GM04503 (cell line): ENCODE measurements around the gene RLN3.
A peak's percentile ranks its signal among the peaks of the same experiment; 100 is the strongest.
"Not testable (repeated sequence)": the region's sequence is repeated elsewhere in the genome, so short reads cannot be mapped to it uniquely, and the experiment has no call there.

Experiments
- DNase-seq: peaks from one replicate; pipeline ENCODE4 v3.0.0-alpha.2; 2012; ENCODE audit warnings: low read depth

The RLN3 gene

GRCh38 chr19:13995017-13995728 is 32.8 kb upstream of the RLN3 start:
- no peak for DNase-seq

DNA sequence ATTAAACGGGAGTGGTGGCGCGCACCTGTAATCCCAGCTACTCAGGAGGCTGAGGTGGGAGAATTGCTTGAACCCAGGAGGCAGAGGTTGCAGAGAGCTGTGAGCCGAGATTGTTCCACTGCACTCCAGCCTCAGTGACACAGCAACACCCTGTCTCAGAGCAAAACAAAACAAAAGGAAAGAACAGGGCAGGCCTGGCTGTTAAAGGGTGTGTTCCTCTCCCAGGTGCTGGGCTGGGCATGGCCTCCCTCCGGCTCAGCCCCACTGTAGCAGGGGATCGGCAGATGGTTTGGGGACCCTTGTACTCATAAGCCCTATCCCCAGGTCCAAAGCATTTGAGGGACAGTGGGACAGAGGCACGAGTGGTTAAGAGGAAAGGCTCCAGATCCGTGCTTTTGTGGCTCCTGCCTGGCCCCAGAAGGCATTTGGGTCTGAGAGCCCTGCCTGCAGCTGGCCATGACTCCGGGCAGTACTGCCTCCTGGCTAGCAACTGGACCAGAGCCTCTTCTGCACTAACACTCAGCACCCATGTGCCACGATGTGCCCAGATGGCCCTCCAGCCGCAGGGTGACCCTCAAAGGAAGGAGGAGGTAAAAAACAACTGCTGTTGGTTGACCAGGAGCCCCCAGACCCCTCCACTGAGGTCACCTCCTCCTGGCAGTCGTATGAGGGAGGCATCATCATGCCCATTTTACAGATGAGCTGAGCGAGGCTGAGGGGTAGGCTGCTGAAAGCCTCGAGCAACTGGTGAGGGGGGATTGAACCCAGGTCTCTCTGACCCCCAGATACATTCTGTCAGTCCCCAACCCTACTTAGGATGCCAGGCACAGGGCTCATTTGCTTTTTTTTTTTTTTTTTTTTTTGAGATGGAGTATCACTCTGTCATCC is 31.8 kb upstream of the RLN3 start:
- no peak for DNase-seq

GRCh38 chr19:13996928-13997630 is 30.9 kb upstream of the RLN3 start:
- no peak for DNase-seq

- no peak for DNase-seq
These were observed 30.4 kb upstream of the RLN3 start for GRCh38 chr19:13997631-13997962.

GRCh38 chr19:13998426-13998825 is 29.5 kb upstream of the RLN3 start:
- no peak for DNase-seq

GRCh38 chr19:13999085-13999484 is 28.9 kb upstream of the RLN3 start:
- DNase-seq = no peak

GRCh38 chr19:14000691-14001375 is 27.1 kb upstream of the RLN3 start:
- no peak for DNase-seq

- no peak for DNase-seq
These were observed 25.2 kb upstream of the RLN3 start for GRCh38 chr19:14002571-14003250.

- DNase-seq = no peak
These were observed 24.5 kb upstream of the RLN3 start for GRCh38 chr19:14003251-14004055.

DNA sequence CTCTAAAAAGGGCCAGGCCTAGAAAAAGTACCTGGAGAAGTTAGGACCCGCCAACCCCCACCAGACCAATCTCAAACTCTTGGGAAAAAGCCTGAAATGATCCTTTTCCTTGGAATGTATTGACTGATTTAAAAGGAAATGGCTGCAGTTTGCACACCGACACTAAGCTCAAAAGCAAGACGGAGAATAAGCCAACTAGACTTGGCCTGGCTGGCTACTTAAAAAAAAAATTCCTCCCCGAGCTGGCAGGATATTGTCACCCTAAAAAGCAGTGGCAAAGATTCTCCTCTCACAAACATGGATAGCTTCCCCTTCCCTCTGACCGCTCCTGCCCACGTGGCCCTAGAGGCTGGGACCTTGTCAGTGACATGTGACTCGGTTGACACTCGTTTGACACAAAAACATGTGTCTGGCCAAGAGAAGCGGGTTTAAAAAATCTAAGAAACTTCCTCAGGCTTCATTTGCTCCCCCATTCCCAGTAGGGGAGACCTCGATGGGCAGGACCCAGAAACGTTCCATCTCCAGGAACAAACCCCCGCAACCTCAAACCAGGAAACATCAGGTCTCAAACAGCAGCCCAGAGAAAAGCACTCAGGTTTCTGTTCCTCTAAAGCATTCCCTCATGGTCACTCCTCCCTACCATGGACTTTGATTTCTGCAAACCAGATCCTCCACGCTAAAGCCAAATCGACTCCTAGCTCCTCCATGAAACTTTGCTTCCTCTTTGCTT is 23.2 kb upstream of the RLN3 start:
- DNase-seq = no peak

DNA sequence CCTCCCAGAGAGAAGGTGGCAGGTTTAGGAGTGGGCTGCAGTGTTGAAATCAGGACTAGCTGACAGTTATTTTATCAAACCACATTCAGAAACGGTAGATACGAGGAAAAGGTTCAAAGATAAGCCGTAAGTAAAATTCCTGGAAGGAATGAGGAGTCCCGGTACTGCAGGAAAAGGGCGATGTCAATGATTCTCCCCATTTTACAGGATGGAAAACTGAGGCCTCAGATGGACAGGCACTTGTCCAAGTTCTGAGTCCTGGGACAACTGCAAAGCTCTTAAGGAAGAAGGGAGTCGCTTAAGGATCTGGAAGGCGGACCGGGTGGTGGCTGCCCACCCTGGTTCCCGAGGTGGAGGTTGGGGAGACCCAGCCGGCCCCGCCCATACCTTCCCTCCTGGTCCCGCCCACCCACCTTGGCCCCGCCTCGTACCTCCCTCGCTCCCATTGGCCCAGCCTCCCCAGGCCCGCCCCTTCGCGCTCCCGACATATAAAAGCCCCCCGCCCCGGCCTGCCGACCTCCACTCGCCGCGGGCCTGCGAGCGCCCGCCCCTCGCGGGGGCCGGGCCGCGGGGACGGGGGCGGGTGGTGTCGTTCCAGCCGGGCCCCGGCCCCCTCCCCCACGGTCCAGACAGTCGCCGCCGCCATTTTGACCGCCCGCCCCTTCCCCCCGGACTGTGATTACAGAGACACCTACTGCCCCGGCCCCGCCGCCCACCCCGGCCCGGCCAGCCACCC is 22.4 kb upstream of the RLN3 start:
- no peak for DNase-seq

GRCh38 chr19:14006085-14006765 is 21.7 kb upstream of the RLN3 start, which contains the start of gene RFX1:
RFX1 (minus strand) TSS chr19:14006320; CDS start chr19:13993843, 12,477 bp downstream.
- DNase-seq = peak; percentile 100

DNA sequence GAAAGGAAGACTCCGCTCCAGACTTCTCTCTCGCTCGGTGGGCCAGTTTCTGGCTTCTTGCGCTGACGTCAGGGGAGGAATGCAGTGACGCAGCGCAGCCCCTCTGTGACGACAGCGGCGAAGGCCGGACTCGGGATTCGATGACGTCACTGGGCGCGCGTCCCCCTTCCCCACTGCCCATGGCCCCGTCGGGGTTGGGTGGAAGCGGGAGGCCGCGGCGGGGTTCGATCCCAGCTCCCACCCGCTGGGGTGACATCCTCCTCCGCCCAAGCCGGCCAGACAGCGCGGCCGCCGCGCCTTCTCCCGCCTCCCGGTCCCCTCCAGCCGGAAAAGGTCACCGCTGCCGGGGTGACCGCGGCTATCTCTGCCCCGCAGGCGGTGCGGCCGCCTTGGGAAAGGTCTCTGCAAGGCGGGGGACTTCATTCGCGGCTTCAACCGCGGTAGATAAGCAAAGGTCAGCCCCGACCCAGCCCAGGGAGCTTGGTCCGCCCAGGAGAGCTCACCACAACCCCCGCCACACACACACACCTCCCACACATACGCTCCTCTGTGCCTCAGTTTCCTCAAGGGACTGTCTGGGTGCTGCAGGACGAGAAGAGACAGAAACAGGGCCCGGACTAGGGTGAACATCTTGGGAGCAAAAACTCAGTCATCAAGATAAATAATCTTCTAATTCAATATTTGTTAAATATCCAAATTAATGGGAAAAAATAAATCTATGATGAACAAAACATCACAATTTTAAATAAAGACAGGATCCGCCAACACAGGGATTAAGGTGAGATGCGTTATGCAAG is 21.0 kb upstream of the RLN3 start:
- DNase-seq = no peak

DNA sequence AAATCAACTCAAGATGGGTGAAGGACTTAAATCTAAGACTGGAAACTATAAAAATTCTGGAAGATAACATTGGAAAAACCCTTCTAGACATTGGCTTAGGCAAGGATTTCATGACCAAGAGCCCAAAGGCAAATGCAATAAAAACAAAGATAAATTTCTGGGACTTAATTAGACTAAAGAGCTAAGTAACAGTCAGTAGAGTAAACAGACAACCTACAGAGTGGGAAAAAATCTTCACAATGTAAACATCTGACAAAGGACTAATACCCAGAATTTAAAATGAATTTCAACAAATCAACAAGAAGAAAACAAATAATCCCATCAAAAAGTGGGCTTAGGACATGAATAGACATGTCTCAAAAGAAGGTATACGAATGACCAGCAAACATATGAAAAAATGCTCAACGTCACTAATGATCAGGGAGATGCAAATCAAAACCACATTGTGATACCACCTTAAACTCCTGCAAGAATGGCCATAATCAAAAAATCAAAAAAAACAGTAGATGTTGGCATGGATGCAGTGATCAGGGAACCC is 15.5 kb upstream of the RLN3 start:
- no peak for DNase-seq

DNA sequence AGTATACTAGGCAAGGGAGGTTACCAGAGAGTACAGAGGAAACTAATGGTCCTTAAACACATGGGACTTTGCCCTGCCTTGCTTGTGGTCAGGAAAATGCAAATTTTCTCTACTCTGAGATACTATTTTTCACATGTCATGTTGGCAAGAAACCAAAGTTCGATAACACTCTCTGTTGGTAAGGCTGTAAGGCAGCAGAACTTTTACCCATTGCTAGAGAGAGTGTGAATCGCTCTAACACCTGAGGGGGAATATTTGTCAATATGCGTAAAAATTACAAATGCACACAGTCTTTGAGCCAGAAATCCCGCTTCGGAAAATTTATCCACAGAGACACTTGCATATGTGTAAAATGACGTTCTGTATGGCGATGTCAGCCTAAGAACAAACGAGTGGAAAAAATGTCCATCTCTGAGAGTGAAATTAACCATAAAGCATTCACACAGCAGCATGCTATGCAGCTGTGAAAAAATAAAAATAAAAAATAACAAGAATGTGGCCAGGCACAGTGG is 12.4 kb upstream of the RLN3 start:
- no peak for DNase-seq

DNA sequence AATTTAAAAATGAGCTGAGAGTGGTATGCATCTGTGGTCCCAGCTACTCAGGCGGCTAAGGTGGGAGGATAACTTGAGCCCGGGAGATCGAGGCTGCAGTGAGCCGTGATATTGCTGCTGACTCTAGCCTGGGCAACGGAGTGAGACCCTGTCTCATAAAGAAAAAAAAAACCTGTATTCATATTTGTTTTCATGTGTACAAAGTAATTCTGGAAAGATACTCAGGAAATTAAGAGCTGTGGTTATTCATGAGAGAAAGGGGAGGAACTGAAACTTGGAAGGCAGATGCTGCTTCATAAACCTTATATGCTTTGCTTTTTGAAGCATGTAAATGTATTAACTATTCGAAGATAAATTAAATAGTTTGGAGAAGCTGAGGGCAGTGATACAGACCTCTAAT is 8.8 kb upstream of the RLN3 start:
- DNase-seq = no peak

GRCh38 chr19:14019739-14020138 is 8.2 kb upstream of the RLN3 start:
- DNase-seq = not testable (repeated sequence)
